A549 (cell line): Measurements from ENCODE around the gene SLC31A1. TPM values are rescaled to one million over a fixed set of nuclear protein-coding genes. Genes with fewer than 3 reads are reported as not detected.

ENCODE experiments used
- ATAC-seq, 2 experiments: fragments of 200-7000 bp in 1 of 2; fragments of >200 bp in 1 of 2; cut with Nextera tagmentation in 1 of 2; cut with Tn5 transposase in 1 of 2; 3 replicates each; pipeline versions ENCODE4 v1.8.0 to v1.9.1; 2018 to 2020; ENCODE audit warnings: mild to moderate bottlenecking in 1 of 2, moderate library complexity in 1 of 2
- CTCF ChIA-PET: fragments of 300-600 bp; sonication (Branson Sonifier 250); formaldehyde crosslinking; extraction: SDS; loops from one replicate; lab custom pipeline; 2021; ENCODE audit warnings: antibody characterized with exemption, inconsistent platforms; lab: Yijun Ruan, JAX
- POLR2A ChIA-PET: fragments of 350-600 bp; formaldehyde crosslinking; extraction: SDS; loops from one replicate; lab custom pipeline; 2021; ENCODE audit warnings: antibody characterized with exemption, inconsistent platforms; lab: Yijun Ruan, JAX
- DNase-seq, 2 experiments: peaks; one replicate each; pipeline versions ENCODE4 v3.0.0 to v3.0.0-alpha.2; 2011 to 2016; ENCODE audit warnings: low read depth in 1 of 2, low spot score in 1 of 2
- FAIRE-seq: peaks from 2 replicates; lab custom pipeline; 2011; peaks lifted over from hg19 to GRCh38; lab: Jason Lieb, UNC
- H3K27ac ChIP-seq, 2 experiments: fragments of >200 bp; sonication (Bioruptor Twin); formaldehyde crosslinking; 3 replicates each; pipeline ENCODE4 v1.5.1; 2016 to 2017
- H3K4me1 ChIP-seq: fragments of >200 bp; sonication (Bioruptor Twin); formaldehyde crosslinking; 3 replicates; pipeline ENCODE4 v1.6.1; 2016
- H3K4me2 ChIP-seq: fragments of >200 bp; sonication (Bioruptor Twin); formaldehyde crosslinking; 3 replicates; pipeline ENCODE4 v1.6.1; 2016
- H3K4me3 ChIP-seq: fragments of >200 bp; sonication (Bioruptor Twin); formaldehyde crosslinking; 3 replicates; pipeline ENCODE4 v1.5.1; 2016
- H3K9me3 ChIP-seq: fragments of >200 bp; sonication (Bioruptor Twin); formaldehyde crosslinking; 3 replicates; pipeline ENCODE4 v1.6.1; 2016
- ATOH8 ChIP-seq: fragments of 250-450 bp; sonication (Bioruptor Pico); IDR thresholded peaks from 2 replicates; pipeline ENCODE4 v1.5.0; 2020; ENCODE audit warnings: low read depth, mild to moderate bottlenecking, moderate library complexity
- CBX8 ChIP-seq: fragments of 200-600 bp; sonication (generic); IDR thresholded peaks from 2 replicates; pipeline ENCODE4 v1.6.1; 2016
- ELK1 ChIP-seq: fragments of 150-350 bp; IDR thresholded peaks from 2 replicates; pipeline ENCODE4 v1.6.1; 2014; ENCODE audit warnings: low read depth, mild to moderate bottlenecking, low read length
- EP300 ChIP-seq, 2 experiments: fragments of >200 bp; sonication (Bioruptor Twin); formaldehyde crosslinking; IDR thresholded peaks; 2 replicates in 1 of 2; 3 replicates in 1 of 2; pipeline ENCODE4 v1.6.1; 2016 to 2017
- FOSB ChIP-seq: fragments of 250-450 bp; sonication (Bioruptor Pico); IDR thresholded peaks from 2 replicates; pipeline ENCODE4 v1.5.0; 2020; ENCODE audit warnings: mild to moderate bottlenecking, moderate library complexity
- FOXS1 ChIP-seq: fragments of 250-450 bp; sonication (Bioruptor Pico); IDR thresholded peaks from 2 replicates; pipeline ENCODE4 v1.5.0; 2020; ENCODE audit warnings: mild to moderate bottlenecking, moderate library complexity
- GATA3 ChIP-seq: IDR thresholded peaks from 2 replicates; pipeline ENCODE4 v1.6.1; 2012; ENCODE audit warnings: borderline replicate concordance
- HDAC2 ChIP-seq: fragments of 200-600 bp; sonication (generic); IDR thresholded peaks from 2 replicates; pipeline ENCODE4 v1.6.1; 2016
- KDM5A ChIP-seq: fragments of 200-600 bp; sonication (generic); IDR thresholded peaks from 2 replicates; pipeline ENCODE4 v1.6.1; 2016; ENCODE audit warnings: antibody characterized with exemption, mild to moderate bottlenecking
- MAFK ChIP-seq: fragments of 450-650 bp; IDR thresholded peaks from 2 replicates; pipeline ENCODE4 v1.6.1; 2014; ENCODE audit not compliant: partially characterized antibody
- MAX ChIP-seq: IDR thresholded peaks from 2 replicates; pipeline ENCODE4 v1.6.1; 2012
- MYC ChIP-seq: IDR thresholded peaks from 2 replicates; pipeline ENCODE4 v1.6.1; 2012; ENCODE audit warnings: mild to moderate bottlenecking, inconsistent platforms, low read length, improper control_type of control experiment, borderline replicate concordance
- POLR2A ChIP-seq: IDR thresholded peaks from 2 replicates; pipeline ENCODE4 v1.6.1; 2012; ENCODE audit warnings: mild to moderate bottlenecking, low read length
- REST ChIP-seq: fragments of 200-600 bp; sonication (generic); IDR thresholded peaks from 2 replicates; pipeline ENCODE4 v1.6.1; 2016; ENCODE audit warnings: antibody characterized with exemption, mild to moderate bottlenecking, moderate library complexity
- RFX5 ChIP-seq: fragments of 450-650 bp; IDR thresholded peaks from 2 replicates; pipeline ENCODE4 v1.7.1; 2014; ENCODE audit warnings: antibody characterized with exemption, mild to moderate bottlenecking, moderate library complexity
- RNF2 ChIP-seq: fragments of 200-600 bp; sonication (generic); IDR thresholded peaks from 2 replicates; pipeline ENCODE4 v1.6.1; 2016; ENCODE audit warnings: low read depth, mild to moderate bottlenecking, antibody characterized with exemption, moderate library complexity, borderline replicate concordance
- TP53 ChIP-seq: fragments of 250-450 bp; sonication (Bioruptor Pico); IDR thresholded peaks from 2 replicates; pipeline ENCODE4 v1.5.0; 2021; ENCODE audit warnings: mild to moderate bottlenecking, moderate library complexity
- USF2 ChIP-seq: fragments of 450-650 bp; IDR thresholded peaks from 2 replicates; pipeline ENCODE4 v1.6.1; 2014; ENCODE audit warnings: antibody characterized with exemption
- ZFP36 ChIP-seq: fragments of 450-650 bp; IDR thresholded peaks from 2 replicates; pipeline ENCODE4 v1.6.1; 2014; ENCODE audit warnings: borderline replicate concordance; ENCODE audit not compliant: partially characterized antibody
- WGBS: methylation state at CpG from one replicate; pipeline ENCODE4 v1.1.6; 2017; ENCODE audit errors: missing lambda C conversion rate; 5-methylcytosine and 5-hydroxymethylcytosine counted together
- polyA plus RNA-seq, 4 experiments: library from polyadenylated mRNA; depleted of rRNA in 3 of 4; stranded (reverse); fragments of >200 nt; fragmentation: RNase III in 1 of 4; extraction: RNeasy Plus Mini Kit Qiagen cat#74134 plus additional on column Dnase treatment in 1 of 4; gene quantifications; 2 replicates in 3 of 4; 3 replicates in 1 of 4; pipeline ENCODE4 v1.2.3, GENCODE V29; 2011 to 2017

Gene SLC31A1
- polyA plus RNA-seq, 2 of the 4 experiments (the other 2 are of a cell fraction): 24.2 to 27.9 TPM

GRCh38 chr9:113238202-113238858 lies 17.0 kb downstream of the SLC31A1 start:
- POLR2A ChIA-PET: no interaction called here
- TF ChIP-seq FOXS1 (CRISPR knock-in tag) (no peak), CBX8 (no peak), KDM5A (no peak), TP53 (CRISPR knock-in tag) (no peak), MYC (no peak)
- ATAC-seq: no peak
- 94% methylated on average over 10 of the region's 10 CpGs for WGBS
- no peak for FAIRE-seq
- H3K4me2 ChIP-seq: no peak overlapping the region
- no peaks in the 10 kb centered on the region for H3K4me1 ChIP-seq
- CTCF ChIA-PET: no interaction called here
- H3K27ac ChIP-seq: no peak overlapping the region
- no peaks in the 10 kb centered on the region for H3K9me3 ChIP-seq
- H3K4me3 ChIP-seq: no peak overlapping the region
- DNase-seq: no peak

GRCh38 chr9:113238859-113239232 lies 17.5 kb downstream of the SLC31A1 start:
- DNase-seq: no peak
- FAIRE-seq: no peak
- Histone ChIP-seq H3K4me1 (no peaks in the 10 kb centered on the region), H3K9me3 (no peaks in the 10 kb centered on the region), H3K27ac (no peak overlapping the region), H3K4me2 (no peak overlapping the region), H3K4me3 (no peak overlapping the region)
- no peak for TF ChIP-seq MYC
- no peak for TF ChIP-seq RFX5
- no peak for TF ChIP-seq MAFK
- TF ChIP-seq EP300 (IDR thresholded peaks at IDR 0.05): no peak
- TF ChIP-seq MAX: no peak
- no peak for TF ChIP-seq ATOH8
- no peak for TF ChIP-seq ELK1
- no peak for TF ChIP-seq USF2
- no peak for TF ChIP-seq FOSB (CRISPR knock-in tag)
- TF ChIP-seq REST: no peak
- TF ChIP-seq HDAC2: no peak
- no peak for TF ChIP-seq POLR2A
- no peak for TF ChIP-seq GATA3
- TF ChIP-seq ZFP36: no peak
- no peak for TF ChIP-seq RNF2
- POLR2A ChIA-PET: no interaction called here
- no peak for ATAC-seq
- WGBS: 77% methylated on average over 4 of the region's 4 CpGs
- CTCF ChIA-PET: interaction anchor here (0.6 kb wide), 1 partner anchor 20 kb away, joined by 3 read pairs; no protein-coding TSS in a partner anchor
